ENCODE results near the gene CFAP46. TPM values are rescaled to one million over a fixed set of nuclear protein-coding genes. Genes with fewer than 3 reads are reported as not detected.
A peak's percentile ranks its signal among the peaks of the same experiment; 100 is the strongest.

CFAP46 gene
- total and polyA plus RNA-seq, 7 experiments from 2014 or later = 0.05 TPM; not detected in 6

GRCh38 chr10:132987671-132988571 is 45.6 kb upstream of the CFAP46 start:
- CTCF ChIA-PET = no interaction called here
- Histone ChIP-seq H3K4me3 (ENCODE audit: low read length) (no peak overlapping the region), H3K27me3 (ENCODE audit: control insufficient read depth in 2 of 2, insufficient read depth in 2 of 2, low read length in 2 of 2) (no peaks in the 10 kb centered on the region), H3K36me3 (ENCODE audit: control insufficient read depth in 2 of 3, insufficient read depth in 3 of 3, low read length in 3 of 3) (no peaks in the 10 kb centered on the region), H3K27ac (ENCODE audit: low read depth, low read length) (no peak overlapping the region), H3K9me3 (ENCODE audit: control insufficient read depth in 2 of 3, low read length in 3 of 3) (no peaks in the 10 kb centered on the region), H3K4me1 (ENCODE audit: control insufficient read depth in 2 of 2, insufficient read depth in 2 of 2, low read length in 2 of 2) (no peaks in the 10 kb centered on the region)
- POLR2A ChIA-PET = no interaction called here
- ATAC-seq (peak; percentile 58), DNase-seq (no peak)
- peaks cover 0 to 5% (median 0%) of the 10 kb centered on the region in 5 donors for H3K27me3 Mint-ChIP-seq
- no peaks in the 10 kb centered on the region for H3K36me3 Mint-ChIP-seq
- H3K9me3 Mint-ChIP-seq = no peaks in the 10 kb centered on the region
- intact Hi-C loops (cut with micrococcal nuclease) = no loop called here
- no peak overlapping the region for H3K27ac Mint-ChIP-seq
- H3K4me3 Mint-ChIP-seq = no peak overlapping the region
- H3K4me1 Mint-ChIP-seq = no peaks in the 10 kb centered on the region

- no peak for ATAC-seq
- no peaks in the 10 kb centered on the region for H3K27me3 ChIP-seq (ENCODE audit: control insufficient read depth in 2 of 2, insufficient read depth in 2 of 2, low read length in 2 of 2)
- H3K4me1 ChIP-seq (ENCODE audit: control insufficient read depth in 2 of 2, insufficient read depth in 2 of 2, low read length in 2 of 2) = no peaks in the 10 kb centered on the region
- H3K4me3 ChIP-seq (ENCODE audit: low read length) = no peak overlapping the region
- H3K4me3 Mint-ChIP-seq = no peak overlapping the region
- H3K36me3 Mint-ChIP-seq = no peaks in the 10 kb centered on the region
- H3K36me3 ChIP-seq (ENCODE audit: control insufficient read depth in 2 of 3, insufficient read depth in 3 of 3, low read length in 3 of 3) = no peaks in the 10 kb centered on the region
- ChIA-PET CTCF (no interaction called here), POLR2A (no interaction called here)
- H3K9me3 Mint-ChIP-seq = no peaks in the 10 kb centered on the region
- H3K27me3 Mint-ChIP-seq = peaks cover 0 to 5% (median 0%) of the 10 kb centered on the region in 5 donors
- H3K27ac ChIP-seq (ENCODE audit: low read depth, low read length) = no peak overlapping the region
- no peaks in the 10 kb centered on the region for H3K4me1 Mint-ChIP-seq
- H3K27ac Mint-ChIP-seq = no peak overlapping the region
- no peak for DNase-seq
- no peaks in the 10 kb centered on the region for H3K9me3 ChIP-seq (ENCODE audit: control insufficient read depth in 2 of 3, low read length in 3 of 3)
- intact Hi-C loops (cut with micrococcal nuclease) = no loop called here
These were observed 44.6 kb upstream of the CFAP46 start for GRCh38 chr10:132986978-132987377.

GRCh38 chr10:132986576-132986975 is 44.2 kb upstream of the CFAP46 start:
- CTCF ChIA-PET = no interaction called here
- Histone ChIP-seq H3K27ac (ENCODE audit: low read depth, low read length) (no peak overlapping the region), H3K36me3 (ENCODE audit: control insufficient read depth in 2 of 3, insufficient read depth in 3 of 3, low read length in 3 of 3) (no peaks in the 10 kb centered on the region), H3K9me3 (ENCODE audit: control insufficient read depth in 2 of 3, low read length in 3 of 3) (no peaks in the 10 kb centered on the region), H3K27me3 (ENCODE audit: control insufficient read depth in 2 of 2, insufficient read depth in 2 of 2, low read length in 2 of 2) (no peaks in the 10 kb centered on the region), H3K4me3 (ENCODE audit: low read length) (no peak overlapping the region), H3K4me1 (ENCODE audit: control insufficient read depth in 2 of 2, insufficient read depth in 2 of 2, low read length in 2 of 2) (no peaks in the 10 kb centered on the region)
- Mint-ChIP-seq H3K4me3 (no peak overlapping the region), H3K9me3 (no peaks in the 10 kb centered on the region), H3K27ac (no peak overlapping the region), H3K27me3 (peaks cover 0 to 5% (median 0%) of the 10 kb centered on the region in 5 donors), H3K36me3 (no peaks in the 10 kb centered on the region), H3K4me1 (no peaks in the 10 kb centered on the region)
- no peak for ATAC-seq
- intact Hi-C loops (cut with micrococcal nuclease) = no loop called here
- DNase-seq = no peak
- POLR2A ChIA-PET = no interaction called here

DNA sequence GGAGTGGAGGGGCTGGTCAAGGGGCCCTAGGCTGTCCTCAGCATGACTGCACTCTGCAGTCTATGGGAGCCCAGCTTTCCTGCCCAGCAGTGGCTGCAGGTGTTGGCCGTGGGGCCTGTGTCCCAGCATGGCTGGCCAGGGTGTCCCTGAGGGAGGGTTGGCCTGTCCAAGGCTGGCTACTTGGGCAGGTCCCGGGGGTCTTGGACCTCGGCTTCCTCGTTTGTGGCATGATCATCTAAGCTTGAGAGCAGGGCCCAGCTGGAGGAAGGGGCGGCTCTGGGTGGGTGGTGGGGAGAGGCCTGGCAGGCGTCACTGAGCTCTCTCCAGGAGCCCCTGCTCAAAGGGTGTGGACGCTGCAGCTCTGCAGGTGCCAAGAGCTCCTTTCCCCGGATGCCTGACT is 43.7 kb upstream of the CFAP46 start:
- no peak overlapping the region for H3K4me3 ChIP-seq (ENCODE audit: low read length)
- DNase-seq (no peak), ATAC-seq (no peak)
- no peaks in the 10 kb centered on the region for H3K9me3 ChIP-seq (ENCODE audit: control insufficient read depth in 2 of 3, low read length in 3 of 3)
- H3K27me3 Mint-ChIP-seq = peaks cover 0 to 5% (median 0%) of the 10 kb centered on the region in 5 donors
- CTCF ChIA-PET = no interaction called here
- no peaks in the 10 kb centered on the region for H3K27me3 ChIP-seq (ENCODE audit: control insufficient read depth in 2 of 2, insufficient read depth in 2 of 2, low read length in 2 of 2)
- no peaks in the 10 kb centered on the region for H3K9me3 Mint-ChIP-seq
- POLR2A ChIA-PET = no interaction called here
- intact Hi-C loops (cut with micrococcal nuclease) = no loop called here
- no peak overlapping the region for H3K27ac Mint-ChIP-seq
- no peak overlapping the region for H3K27ac ChIP-seq (ENCODE audit: low read depth, low read length)
- H3K4me3 Mint-ChIP-seq = no peak overlapping the region
- no peaks in the 10 kb centered on the region for H3K4me1 Mint-ChIP-seq
- no peaks in the 10 kb centered on the region for H3K4me1 ChIP-seq (ENCODE audit: control insufficient read depth in 2 of 2, insufficient read depth in 2 of 2, low read length in 2 of 2)
- no peaks in the 10 kb centered on the region for H3K36me3 Mint-ChIP-seq
- no peaks in the 10 kb centered on the region for H3K36me3 ChIP-seq (ENCODE audit: control insufficient read depth in 2 of 3, insufficient read depth in 3 of 3, low read length in 3 of 3)

DNA sequence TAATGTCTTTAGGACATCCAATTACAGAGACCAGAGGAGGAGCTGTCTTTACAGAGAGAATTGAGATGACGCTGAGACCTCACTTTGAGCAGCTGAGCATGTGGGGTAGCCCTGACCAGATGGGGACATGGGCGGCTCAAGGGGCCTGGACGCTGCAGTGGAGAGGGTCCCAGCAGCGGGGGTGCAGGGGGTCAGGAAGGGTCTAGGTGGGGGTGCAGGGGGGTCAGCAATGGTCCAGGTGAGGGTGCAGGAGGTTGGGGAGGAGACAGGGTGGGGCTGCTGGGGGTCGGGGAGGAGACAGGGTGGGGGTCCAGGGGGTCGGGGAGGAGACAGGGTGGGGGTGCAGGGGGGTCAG is 43.2 kb upstream of the CFAP46 start:
- H3K27me3 Mint-ChIP-seq = peaks cover 0 to 5% (median 0%) of the 10 kb centered on the region in 5 donors
- ATAC-seq = no peak
- H3K36me3 Mint-ChIP-seq = no peaks in the 10 kb centered on the region
- H3K9me3 ChIP-seq (ENCODE audit: control insufficient read depth in 2 of 3, low read length in 3 of 3) = no peaks in the 10 kb centered on the region
- no peak overlapping the region for H3K27ac ChIP-seq (ENCODE audit: low read depth, low read length)
- ChIA-PET POLR2A (no interaction called here), CTCF (no interaction called here)
- no peaks in the 10 kb centered on the region for H3K9me3 Mint-ChIP-seq
- no peaks in the 10 kb centered on the region for H3K36me3 ChIP-seq (ENCODE audit: control insufficient read depth in 2 of 3, insufficient read depth in 3 of 3, low read length in 3 of 3)
- intact Hi-C loops (cut with micrococcal nuclease) = no loop called here
- H3K4me1 ChIP-seq (ENCODE audit: control insufficient read depth in 2 of 2, insufficient read depth in 2 of 2, low read length in 2 of 2) = no peaks in the 10 kb centered on the region
- H3K27me3 ChIP-seq (ENCODE audit: control insufficient read depth in 2 of 2, insufficient read depth in 2 of 2, low read length in 2 of 2) = no peaks in the 10 kb centered on the region
- H3K27ac Mint-ChIP-seq = no peak overlapping the region
- no peak for DNase-seq
- H3K4me3 ChIP-seq (ENCODE audit: low read length) = no peak overlapping the region
- peaks cover 0 to 3% (median 0%) of the 10 kb centered on the region in 7 donors for H3K4me1 Mint-ChIP-seq
- H3K4me3 Mint-ChIP-seq = no peak overlapping the region

DNA sequence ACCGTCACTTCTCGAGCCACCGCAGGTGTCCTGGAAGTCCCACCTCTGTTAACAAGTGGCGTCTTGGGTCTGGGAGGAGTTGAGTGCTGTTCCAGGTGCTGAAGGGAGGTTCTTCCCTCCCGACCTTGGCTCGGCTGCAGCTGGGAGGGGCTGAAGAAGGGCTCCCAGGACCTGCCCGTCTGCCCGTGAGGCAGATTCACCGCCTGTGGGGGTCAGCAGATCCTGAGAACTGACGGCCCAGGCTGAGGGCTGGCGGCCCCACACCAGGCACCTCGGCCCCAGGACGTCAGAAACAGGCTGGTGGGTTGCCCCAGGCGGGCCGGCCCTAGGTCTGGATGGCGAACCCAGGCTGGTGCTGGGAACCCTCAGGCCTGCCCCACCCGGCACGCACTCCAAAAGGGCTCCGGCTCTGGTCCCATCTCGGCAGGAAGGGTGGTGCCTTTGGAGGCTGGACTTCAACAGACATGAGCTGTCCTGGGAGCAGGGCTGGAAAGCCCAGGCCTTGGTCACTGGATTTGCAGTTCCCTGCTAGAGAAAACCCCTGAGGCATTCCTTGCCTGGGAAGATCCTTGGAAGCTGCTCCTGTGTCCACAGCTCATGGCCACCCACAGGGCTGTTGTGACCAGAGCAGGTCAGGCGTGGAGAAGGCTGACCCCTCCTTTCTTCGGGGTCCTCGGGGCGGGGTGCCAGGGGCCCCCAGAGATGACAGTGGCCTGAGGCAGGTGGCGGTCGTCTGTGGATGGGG is 42.6 kb upstream of the CFAP46 start:
- no peak for DNase-seq
- Histone ChIP-seq H3K4me1 (ENCODE audit: control insufficient read depth in 2 of 2, insufficient read depth in 2 of 2, low read length in 2 of 2) (no peaks in the 10 kb centered on the region), H3K36me3 (ENCODE audit: control insufficient read depth in 2 of 3, insufficient read depth in 3 of 3, low read length in 3 of 3) (no peaks in the 10 kb centered on the region), H3K4me3 (ENCODE audit: low read length) (no peak overlapping the region), H3K27ac (ENCODE audit: low read depth, low read length) (no peak overlapping the region), H3K27me3 (ENCODE audit: control insufficient read depth in 2 of 2, insufficient read depth in 2 of 2, low read length in 2 of 2) (no peaks in the 10 kb centered on the region), H3K9me3 (ENCODE audit: control insufficient read depth in 2 of 3, low read length in 3 of 3) (no peaks in the 10 kb centered on the region)
- POLR2A ChIA-PET = no interaction called here
- no peak overlapping the region for H3K4me3 Mint-ChIP-seq
- no peaks in the 10 kb centered on the region for H3K9me3 Mint-ChIP-seq
- no peak for ATAC-seq
- peaks cover 0 to 5% (median 0%) of the 10 kb centered on the region in 5 donors for H3K27me3 Mint-ChIP-seq
- H3K27ac Mint-ChIP-seq = no peak overlapping the region
- CTCF ChIA-PET = no interaction called here
- H3K36me3 Mint-ChIP-seq = no peaks in the 10 kb centered on the region
- intact Hi-C loops (cut with micrococcal nuclease) = no loop called here
- H3K4me1 Mint-ChIP-seq = peaks cover 0 to 3% (median 0%) of the 10 kb centered on the region in 7 donors

DNA sequence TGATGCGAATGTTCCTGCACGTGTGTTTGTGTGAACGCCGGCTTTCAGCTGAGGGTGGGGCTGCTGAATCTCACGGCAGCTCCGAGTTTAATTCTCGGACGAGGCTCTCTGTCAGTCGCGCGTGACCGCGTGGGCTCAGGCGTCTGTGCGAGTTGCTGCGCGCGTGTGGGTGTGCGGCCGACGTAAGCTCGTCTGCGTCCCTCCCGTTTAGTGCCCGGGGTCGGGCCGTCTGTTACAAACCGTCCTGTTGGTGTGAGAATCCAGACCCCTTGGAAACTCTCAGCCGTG is 41.6 kb upstream of the CFAP46 start:
- H3K9me3 Mint-ChIP-seq = no peaks in the 10 kb centered on the region
- POLR2A ChIA-PET = no interaction called here

More for the DNA sequence above, 41.6 kb upstream of the CFAP46 start:
- Mint-ChIP-seq H3K36me3 (no peaks in the 10 kb centered on the region), H3K4me3 (no peak overlapping the region), H3K27ac (peak overlapping the region in 1 of 9 donors; percentile 46), H3K27me3 (peaks cover 0 to 5% (median 0%) of the 10 kb centered on the region in 5 donors), H3K4me1 (peaks cover 0 to 3% (median 0%) of the 10 kb centered on the region in 7 donors)
- no peak for DNase-seq
- intact Hi-C loops (cut with micrococcal nuclease) = no loop called here
- CTCF ChIA-PET = interaction anchor here (0.6 kb wide), 1 partner anchor 731 kb away, joined by 3 read pairs; no protein-coding TSS in a partner anchor
- H3K4me3 ChIP-seq (ENCODE audit: low read length) = no peak overlapping the region
- no peaks in the 10 kb centered on the region for H3K4me1 ChIP-seq (ENCODE audit: control insufficient read depth in 2 of 2, insufficient read depth in 2 of 2, low read length in 2 of 2)
- H3K27me3 ChIP-seq (ENCODE audit: control insufficient read depth in 2 of 2, insufficient read depth in 2 of 2, low read length in 2 of 2) = no peaks in the 10 kb centered on the region
- H3K9me3 ChIP-seq (ENCODE audit: control insufficient read depth in 2 of 3, low read length in 3 of 3) = no peaks in the 10 kb centered on the region
- no peaks in the 10 kb centered on the region for H3K36me3 ChIP-seq (ENCODE audit: control insufficient read depth in 2 of 3, insufficient read depth in 3 of 3, low read length in 3 of 3)
- ATAC-seq = no peak
- H3K27ac ChIP-seq (ENCODE audit: low read depth, low read length) = no peak overlapping the region
